Measurements from ENCODE around the gene IVNS1ABP. TPM values are rescaled to one million over a fixed set of nuclear protein-coding genes. Genes with fewer than 3 reads are reported as not detected.
A peak's percentile ranks its signal among the peaks of the same experiment; 100 is the strongest.

The IVNS1ABP gene
- total and polyA plus RNA-seq, 2 of the 13 experiments (the other 11 are each of a cell fraction or from before 2014, with no cell fraction given): 49.1 to 51.7 TPM

- TF ChIP-seq, protein P1, sequence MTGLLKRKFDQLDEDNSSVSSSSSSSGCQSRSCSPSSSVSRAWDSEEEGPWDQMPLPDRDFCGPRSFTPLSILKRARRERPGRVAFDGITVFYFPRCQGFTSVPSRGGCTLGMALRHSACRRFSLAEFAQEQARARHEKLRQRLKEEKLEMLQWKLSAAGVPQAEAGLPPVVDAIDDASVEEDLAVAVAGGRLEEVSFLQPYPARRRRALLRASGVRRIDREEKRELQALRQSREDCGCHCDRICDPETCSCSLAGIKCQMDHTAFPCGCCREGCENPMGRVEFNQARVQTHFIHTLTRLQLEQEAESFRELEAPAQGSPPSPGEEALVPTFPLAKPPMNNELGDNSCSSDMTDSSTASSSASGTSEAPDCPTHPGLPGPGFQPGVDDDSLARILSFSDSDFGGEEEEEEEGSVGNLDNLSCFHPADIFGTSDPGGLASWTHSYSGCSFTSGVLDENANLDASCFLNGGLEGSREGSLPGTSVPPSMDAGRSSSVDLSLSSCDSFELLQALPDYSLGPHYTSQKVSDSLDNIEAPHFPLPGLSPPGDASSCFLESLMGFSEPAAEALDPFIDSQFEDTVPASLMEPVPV (CRISPR knock-in tag; IDR thresholded peaks at IDR 0.05): peak; percentile 94
- TF ChIP-seq SAFB2 (CRISPR knock-in tag; IDR thresholded peaks at IDR 0.05; ENCODE audit: borderline replicate concordance, low read depth): peak; percentile 67; the same call in 1 of the 2 replicates
- peak; percentile 71; the same call in 1 of the 2 replicates for TF ChIP-seq ZNF788 (CRISPR knock-in tag; IDR thresholded peaks at IDR 0.05; ENCODE audit: borderline replicate concordance)
- TF ChIP-seq ZNF720 (CRISPR knock-in tag; IDR thresholded peaks at IDR 0.05): no peak
- no peak for TF ChIP-seq SYNCRIP (IDR thresholded peaks at IDR 0.05; ENCODE audit: insufficient read depth, low read depth, low read length)
- TF ChIP-seq MXD4 (CRISPR knock-in tag; IDR thresholded peaks at IDR 0.05): peak; percentile 80
- no peak for TF ChIP-seq ZNF12 (CRISPR knock-in tag; IDR thresholded peaks at IDR 0.05)
- no peak for TF ChIP-seq SNAPC2 (CRISPR knock-in tag; IDR thresholded peaks at IDR 0.05)
- TF ChIP-seq, protein P2, sequence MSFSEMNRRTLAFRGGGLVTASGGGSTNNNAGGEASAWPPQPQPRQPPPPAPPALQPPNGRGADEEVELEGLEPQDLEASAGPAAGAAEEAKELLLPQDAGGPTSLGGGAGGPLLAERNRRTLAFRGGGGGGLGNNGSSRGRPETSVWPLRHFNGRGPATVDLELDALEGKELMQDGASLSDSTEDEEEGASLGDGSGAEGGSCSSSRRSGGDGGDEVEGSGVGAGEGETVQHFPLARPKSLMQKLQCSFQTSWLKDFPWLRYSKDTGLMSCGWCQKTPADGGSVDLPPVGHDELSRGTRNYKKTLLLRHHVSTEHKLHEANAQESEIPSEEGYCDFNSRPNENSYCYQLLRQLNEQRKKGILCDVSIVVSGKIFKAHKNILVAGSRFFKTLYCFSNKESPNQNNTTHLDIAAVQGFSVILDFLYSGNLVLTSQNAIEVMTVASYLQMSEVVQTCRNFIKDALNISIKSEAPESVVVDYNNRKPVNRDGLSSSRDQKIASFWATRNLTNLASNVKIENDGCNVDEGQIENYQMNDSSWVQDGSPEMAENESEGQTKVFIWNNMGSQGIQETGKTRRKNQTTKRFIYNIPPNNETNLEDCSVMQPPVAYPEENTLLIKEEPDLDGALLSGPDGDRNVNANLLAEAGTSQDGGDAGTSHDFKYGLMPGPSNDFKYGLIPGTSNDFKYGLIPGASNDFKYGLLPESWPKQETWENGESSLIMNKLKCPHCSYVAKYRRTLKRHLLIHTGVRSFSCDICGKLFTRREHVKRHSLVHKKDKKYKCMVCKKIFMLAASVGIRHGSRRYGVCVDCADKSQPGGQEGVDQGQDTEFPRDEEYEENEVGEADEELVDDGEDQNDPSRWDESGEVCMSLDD (CRISPR knock-in tag; IDR thresholded peaks at IDR 0.05; ENCODE audit: borderline replicate concordance): no peak
- TF ChIP-seq MLXIP (CRISPR knock-in tag; IDR thresholded peaks at IDR 0.05; ENCODE audit: borderline replicate concordance): no peak
- no peak for TF ChIP-seq CBX2 (IDR thresholded peaks at IDR 0.05; ENCODE audit: low read depth, low read length)
- TF ChIP-seq CBX2 (CRISPR knock-in tag; IDR thresholded peaks at IDR 0.05; ENCODE audit: low read depth): no peak
- no peak for TF ChIP-seq TRIM22 (IDR thresholded peaks at IDR 0.05)
- TF ChIP-seq THAP8 (CRISPR knock-in tag; IDR thresholded peaks at IDR 0.05; ENCODE audit: borderline replicate concordance): no peak
- TF ChIP-seq, protein P3, sequence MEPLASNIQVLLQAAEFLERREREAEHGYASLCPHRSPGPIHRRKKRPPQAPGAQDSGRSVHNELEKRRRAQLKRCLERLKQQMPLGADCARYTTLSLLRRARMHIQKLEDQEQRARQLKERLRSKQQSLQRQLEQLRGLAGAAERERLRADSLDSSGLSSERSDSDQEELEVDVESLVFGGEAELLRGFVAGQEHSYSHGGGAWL (CRISPR knock-in tag; IDR thresholded peaks at IDR 0.05): peak; percentile 81
- TF ChIP-seq PBX2 (CRISPR knock-in tag; IDR thresholded peaks at IDR 0.05): no peak
Observed at GRCh38 chr1:185317034-185317885, at the start of gene IVNS1ABP (continued).

Data from HepG2 (cell line).